DMS114 treated with DMSO at 0.1 percent for 48 hours (cell line): Measurements from ENCODE around the gene RALGAPA1.
A peak's percentile ranks its signal among the peaks of the same experiment; 100 is the strongest.
"Not testable (repeated sequence)": the region's sequence is repeated elsewhere in the genome, so short reads cannot be mapped to it uniquely, and the experiment has no call there.

Experiments used
- DNase-seq: peaks from one replicate; lab custom pipeline; 2025; ENCODE audit not compliant: unreplicated experiment; lab: John Stamatoyannopoulos, UW

Gene RALGAPA1

GRCh38 chr14:35704793-35705493, 104.2 kb downstream of the RALGAPA1 start:
- no peak for DNase-seq

GRCh38 chr14:35701531-35701930, 107.6 kb downstream of the RALGAPA1 start:
- DNase-seq, result no peak

DNA sequence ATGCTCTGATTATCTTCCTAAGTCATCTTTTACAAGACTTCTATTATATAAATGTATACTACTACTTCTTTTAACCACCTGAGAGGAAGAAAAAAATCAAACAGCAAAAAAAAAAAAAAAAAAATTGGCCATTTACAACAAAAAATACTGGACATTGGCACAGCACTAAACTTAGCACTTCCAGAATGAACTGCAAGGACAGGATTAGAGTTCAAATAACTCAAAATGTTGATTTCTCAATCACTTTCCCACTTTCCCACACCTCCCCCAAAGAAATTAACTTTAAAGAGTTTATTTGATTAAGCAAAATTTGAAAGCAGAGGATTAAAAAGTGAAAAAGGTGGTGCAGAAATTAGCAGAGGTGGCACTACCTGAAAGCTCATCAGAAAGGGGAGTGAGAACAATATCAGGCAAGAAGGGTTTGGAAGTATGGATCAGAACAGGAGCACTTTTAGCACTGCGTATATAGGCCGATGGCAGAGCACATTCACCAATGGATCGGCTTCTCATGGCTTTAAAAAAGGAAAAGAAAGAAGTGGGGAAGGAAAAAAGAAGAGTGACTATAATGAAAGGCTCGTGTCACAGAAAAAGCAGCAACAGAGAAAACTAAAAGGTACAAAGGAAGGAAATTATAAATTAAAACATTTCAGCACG, 109.2 kb downstream of the RALGAPA1 start:
- no peak for DNase-seq

DNA sequence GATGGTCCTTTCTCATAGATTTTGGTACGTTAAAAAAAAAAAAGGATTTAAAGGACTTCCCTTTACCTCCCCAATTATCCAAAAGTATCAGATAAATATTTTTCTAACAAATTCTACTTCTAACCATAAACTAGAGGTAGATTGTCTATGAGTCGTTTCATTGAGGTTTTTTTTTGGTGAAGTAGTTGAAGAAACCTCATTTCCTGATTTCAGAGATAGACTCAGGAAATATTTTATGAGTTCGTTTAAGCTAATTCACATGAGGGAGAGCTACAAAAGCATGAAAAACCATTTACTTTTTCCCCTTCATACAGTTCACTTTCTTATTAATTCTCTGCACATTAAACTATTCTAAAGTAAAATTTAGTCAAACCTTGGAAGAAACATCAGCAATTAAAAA, 112.5 kb downstream of the RALGAPA1 start:
- DNase-seq, result no peak

DNA sequence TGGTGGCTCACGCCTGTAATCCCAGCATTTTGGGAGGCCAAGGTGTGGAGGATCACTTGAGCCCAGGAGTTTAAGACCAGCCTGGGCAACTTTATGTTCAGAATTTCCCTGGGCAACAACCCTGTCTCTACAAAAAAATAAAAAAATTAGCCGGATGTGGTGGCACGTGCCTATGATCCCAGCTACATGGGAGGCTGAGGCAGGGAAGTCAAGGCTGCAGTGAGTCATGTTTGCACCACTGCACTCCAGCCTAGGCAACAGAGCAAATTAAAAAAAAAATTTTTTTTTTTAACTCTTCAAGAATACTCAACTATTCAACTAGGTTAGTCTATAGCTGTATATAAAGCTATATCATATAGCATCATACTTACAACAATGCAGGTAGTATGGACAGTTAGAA, 113.0 kb downstream of the RALGAPA1 start:
- DNase-seq, result no peak

DNA sequence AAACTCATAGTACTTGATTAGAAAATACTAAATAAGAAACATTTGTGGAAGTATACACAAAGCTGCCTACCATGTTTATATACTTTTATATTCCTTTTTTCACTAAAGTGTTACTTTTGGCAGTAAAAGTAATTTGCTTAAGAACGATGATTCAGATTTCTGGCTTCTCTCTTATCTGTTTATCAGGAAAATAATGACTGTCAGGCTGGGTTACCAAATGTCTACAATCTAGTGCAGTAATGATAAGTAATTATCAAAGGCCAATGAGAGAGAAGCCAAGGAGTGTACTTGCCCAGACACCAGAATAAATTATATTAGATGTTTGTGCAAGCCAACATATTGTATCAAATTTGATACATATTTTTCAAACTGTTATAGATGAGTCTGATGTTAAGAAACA, 113.4 kb downstream of the RALGAPA1 start:
- no peak for DNase-seq

DNA sequence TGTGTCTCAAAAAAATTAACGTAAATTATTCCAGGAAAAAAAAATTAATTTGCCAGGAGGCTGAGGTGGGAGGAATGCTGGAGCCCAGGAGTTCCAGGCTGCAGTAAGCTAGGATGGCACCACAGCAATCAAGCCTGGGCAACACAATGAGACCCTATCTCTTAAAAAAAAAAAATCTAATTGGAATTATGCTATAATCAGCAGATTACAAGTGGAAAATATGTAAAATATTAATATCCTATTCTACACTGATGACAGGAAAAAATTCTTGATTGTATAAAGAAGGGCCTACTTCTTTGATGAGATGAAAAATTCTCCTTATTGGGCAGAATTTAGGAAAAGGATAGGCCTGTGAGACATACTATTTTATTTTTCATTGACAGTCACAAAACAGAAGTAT, 114.0 kb downstream of the RALGAPA1 start:
- DNase-seq, result no peak

DNA sequence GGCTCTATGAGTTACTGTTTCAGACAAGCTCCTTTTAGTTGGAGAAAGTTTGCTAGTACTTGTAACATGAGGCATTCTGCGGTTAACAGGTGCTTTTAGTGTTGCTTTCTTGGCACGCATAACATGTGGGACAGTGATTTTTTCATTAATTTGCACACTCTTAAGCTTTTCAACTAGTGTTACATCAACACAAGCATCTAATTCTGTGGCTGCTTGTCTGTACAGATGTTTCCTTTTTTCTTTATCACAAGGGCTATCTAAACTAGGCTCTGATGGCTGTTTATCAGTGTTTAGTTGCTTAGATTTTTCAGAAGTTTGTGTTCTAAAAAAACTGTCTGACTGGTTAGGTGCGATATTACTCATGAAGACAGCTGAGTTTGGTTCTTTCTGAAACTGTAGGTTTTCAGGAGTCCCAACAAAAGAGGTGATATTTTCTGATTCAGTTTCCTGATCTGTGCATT, 120.1 kb downstream of the RALGAPA1 start:
- DNase-seq, result no peak

DNA sequence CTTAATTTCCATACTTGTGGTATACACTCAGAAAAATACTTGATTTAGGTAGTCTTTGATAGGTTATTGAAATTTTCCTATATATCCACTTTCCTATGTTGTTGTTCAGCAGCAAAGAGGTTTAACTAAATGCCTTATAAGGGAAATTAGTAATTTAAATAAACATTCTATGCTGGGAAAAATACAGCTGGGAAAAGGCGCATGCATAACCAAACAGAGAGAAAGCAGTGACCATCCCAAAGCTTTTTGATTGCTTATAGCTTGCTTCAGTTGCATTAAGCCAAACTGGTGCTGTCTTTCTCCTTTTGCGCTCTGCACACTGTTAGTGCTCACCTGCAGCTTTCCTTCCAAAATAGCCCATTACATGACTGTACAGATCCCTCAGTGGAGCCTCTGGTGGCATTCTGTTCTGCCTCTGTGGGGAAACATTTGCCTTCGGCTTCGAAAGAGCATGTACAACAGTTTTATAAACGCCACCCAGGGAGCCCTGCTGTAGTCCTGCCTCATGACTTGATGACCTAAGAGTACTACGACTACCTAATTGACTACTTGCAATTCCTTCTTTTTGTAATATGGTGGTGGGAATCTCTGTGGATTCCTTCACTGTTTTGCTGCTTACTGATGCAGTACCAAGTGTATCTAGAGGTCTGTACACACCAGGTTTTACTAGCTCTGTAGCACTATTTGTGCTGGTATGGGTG, 120.8 kb downstream of the RALGAPA1 start:
- no peak for DNase-seq

GRCh38 chr14:35687335-35687939, 121.7 kb downstream of the RALGAPA1 start:
- DNase-seq, result peak; percentile 3

- not testable (repeated sequence) for DNase-seq
Measured at GRCh38 chr14:35683688-35684087, 125.4 kb downstream of the RALGAPA1 start.

GRCh38 chr14:35682802-35683201, 126.3 kb downstream of the RALGAPA1 start:
- no peak for DNase-seq

GRCh38 chr14:35678403-35679028, 130.6 kb downstream of the RALGAPA1 start:
- DNase-seq, result no peak

GRCh38 chr14:35669782-35670181, 139.3 kb downstream of the RALGAPA1 start:
- DNase-seq, result no peak

DNA sequence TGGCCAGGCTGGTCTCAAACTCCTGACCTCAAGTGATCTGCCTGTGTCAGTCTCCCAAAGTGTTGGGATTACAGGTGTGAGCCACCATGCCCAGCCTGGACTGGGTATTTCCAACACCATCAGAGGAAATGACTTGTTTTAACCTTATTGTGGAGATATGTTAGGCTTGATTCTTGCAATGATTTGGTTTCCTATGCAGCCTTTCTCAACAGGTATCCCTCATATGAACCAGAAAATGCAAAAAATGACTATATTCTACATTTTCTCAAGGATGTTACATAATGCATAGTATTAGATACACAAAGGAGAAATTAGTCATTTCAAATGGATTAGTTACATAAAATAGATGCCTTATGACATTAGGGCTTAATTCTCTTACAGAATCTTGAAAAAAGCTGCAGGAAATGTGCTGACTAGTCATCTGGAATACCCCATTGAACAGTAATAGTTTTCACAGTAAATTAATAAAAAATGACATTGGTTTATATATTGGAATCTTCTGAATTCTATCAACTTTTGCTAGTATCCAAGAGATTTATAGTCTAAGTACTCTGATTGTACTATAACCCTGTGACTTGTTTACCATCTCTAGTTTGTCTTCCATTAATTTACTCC, 142.6 kb downstream of the RALGAPA1 start:
- no peak for DNase-seq

DNA sequence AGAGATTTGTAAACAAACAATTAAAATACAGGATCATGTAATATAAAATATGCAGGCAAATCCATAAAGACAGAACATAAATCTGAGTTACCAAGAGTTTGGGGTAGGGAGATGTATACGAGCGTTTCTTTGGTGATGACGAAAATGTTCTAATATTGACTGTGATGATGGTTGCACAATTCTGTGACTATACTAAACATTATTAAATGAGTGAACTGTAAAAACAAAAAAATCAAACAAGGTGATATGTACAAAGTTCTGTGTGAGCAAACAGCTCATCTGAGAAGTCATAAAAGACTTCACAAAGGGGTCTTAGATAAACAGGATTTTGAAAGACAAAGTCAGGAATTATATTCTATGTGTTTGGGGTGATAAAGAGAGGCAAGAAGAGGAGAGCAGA, 147.2 kb downstream of the RALGAPA1 start:
- DNase-seq, result no peak

DNA sequence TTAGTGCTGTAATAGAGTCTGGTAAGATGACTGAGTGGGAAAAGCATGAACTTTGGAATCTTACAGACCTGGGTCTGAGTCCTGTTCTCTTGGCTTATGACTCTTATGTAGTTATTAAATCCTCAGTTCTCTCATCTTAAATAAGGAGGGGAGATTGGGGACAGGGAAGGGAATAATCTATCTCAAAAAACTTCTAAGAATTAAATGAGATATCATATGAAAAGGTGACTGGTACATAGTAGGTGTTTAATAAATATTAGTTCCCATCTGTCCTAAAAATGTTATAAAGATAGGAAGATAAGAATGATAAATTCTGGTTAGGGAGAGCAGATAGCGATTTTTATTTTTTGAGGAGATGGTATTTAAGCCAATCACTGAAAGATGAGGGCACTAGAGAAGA, 156.1 kb downstream of the RALGAPA1 start:
- DNase-seq, result no peak

DNA sequence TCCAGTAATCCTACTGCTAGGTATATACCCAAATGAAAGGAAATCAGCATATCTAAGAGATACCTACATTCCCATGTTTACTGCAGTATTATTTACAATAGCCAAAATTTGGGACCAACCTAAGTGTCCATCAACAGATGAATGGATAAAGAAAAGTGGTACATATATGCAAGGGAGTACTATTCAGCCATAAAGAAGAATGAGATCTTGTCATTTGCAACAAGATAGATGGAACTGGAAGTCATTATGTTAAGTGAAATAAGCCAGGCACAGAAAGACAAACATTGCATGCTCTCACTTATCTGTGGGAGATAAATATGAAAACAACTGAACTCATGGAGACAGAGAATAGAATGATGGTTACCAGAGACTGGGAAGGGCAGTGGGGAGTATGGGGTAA, 165.6 kb downstream of the RALGAPA1 start:
- DNase-seq, result no peak

DNA sequence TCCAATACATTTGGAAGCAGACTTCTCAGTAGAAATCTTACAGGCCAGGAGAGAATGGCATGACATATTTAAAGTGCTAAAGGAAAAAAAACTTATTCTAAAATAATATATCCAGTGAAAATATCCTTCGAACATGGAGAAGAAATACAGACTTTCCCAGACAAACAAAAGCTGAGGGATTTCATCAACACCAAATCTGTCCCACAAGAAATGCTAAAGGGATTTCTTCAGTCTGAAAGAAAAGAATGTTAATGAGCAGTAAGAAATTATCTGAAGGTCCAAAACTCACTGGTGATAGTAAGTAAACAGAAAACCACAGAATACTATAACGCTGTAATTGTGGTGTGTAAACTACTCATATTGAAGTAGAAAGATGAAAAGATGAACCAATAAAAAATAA, 171.2 kb downstream of the RALGAPA1 start:
- no peak for DNase-seq

DNA sequence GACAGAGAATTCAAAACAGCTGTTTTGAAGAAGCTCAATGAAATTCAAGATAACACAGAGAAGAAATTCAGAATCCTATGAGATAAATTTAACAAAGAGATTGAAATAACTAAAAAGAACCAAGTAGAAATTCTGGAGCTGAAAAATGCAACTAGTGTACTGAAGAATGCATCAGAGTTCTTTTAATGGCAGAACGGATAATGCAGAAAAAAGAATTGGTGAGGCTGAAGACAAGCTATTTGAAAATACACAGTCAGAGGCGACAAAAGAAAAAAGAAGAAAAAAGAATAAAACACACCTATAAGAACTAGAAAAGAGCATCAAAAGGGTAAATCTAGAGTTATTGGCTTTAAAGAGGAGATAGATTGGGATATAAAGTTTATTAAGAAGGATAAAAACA, 171.8 kb downstream of the RALGAPA1 start:
- no peak for DNase-seq

- DNase-seq, result no peak
Measured at GRCh38 chr14:35632676-35633075, 176.4 kb downstream of the RALGAPA1 start.
